Choroid plexus epithelial cell (primary cell): ENCODE measurements around the gene CKAP4.

Experiments
- DNase-seq: peaks from one replicate; pipeline ENCODE4 v3.0.0-alpha.2; 2010; ENCODE audit warnings: low read depth
- H3K4me3 ChIP-seq: 2 replicates; pipeline ENCODE4 v1.5.1; 2011; ENCODE audit warnings: low read depth, mild to moderate bottlenecking, control low read depth, low read length, moderate library complexity
- TF ChIP-seq, protein P1 (sequence below): conservative IDR thresholded peaks from 2 replicates; pipeline ENCODE4 v1.5.1; 2011; ENCODE audit warnings: low read depth, mild to moderate bottlenecking, control low read depth, inconsistent platforms, low read length, moderate library complexity

The CKAP4 gene

DNA sequence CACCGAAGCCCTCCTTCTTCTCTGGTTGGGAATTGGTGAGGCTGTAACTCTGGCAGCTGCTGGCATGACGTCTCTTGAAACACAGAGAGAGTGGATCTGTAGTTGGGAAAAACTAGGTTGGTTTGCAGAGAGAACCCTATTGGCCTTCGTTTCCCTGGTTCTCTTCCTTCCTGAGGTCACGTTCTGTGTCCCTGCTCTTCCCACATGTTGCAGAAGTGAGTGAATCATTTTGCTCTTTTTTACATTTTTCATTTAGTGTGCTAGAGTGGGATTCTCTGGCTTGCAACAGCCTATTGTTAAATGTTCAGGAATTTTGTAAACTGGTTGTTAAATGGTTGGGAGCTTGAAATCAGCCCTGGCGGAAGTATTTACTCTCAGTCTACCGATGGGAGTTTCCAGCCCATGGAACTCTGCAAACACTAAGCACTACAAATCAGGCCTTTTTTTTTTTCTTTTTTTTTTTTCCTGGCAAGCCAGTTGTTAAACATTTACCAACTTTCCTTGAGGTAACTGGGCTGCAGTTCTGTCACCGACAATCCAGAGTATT, 26.8 kb upstream of the CKAP4 start:
- H3K4me3 ChIP-seq: no peak overlapping the region
- TF ChIP-seq, protein P1, sequence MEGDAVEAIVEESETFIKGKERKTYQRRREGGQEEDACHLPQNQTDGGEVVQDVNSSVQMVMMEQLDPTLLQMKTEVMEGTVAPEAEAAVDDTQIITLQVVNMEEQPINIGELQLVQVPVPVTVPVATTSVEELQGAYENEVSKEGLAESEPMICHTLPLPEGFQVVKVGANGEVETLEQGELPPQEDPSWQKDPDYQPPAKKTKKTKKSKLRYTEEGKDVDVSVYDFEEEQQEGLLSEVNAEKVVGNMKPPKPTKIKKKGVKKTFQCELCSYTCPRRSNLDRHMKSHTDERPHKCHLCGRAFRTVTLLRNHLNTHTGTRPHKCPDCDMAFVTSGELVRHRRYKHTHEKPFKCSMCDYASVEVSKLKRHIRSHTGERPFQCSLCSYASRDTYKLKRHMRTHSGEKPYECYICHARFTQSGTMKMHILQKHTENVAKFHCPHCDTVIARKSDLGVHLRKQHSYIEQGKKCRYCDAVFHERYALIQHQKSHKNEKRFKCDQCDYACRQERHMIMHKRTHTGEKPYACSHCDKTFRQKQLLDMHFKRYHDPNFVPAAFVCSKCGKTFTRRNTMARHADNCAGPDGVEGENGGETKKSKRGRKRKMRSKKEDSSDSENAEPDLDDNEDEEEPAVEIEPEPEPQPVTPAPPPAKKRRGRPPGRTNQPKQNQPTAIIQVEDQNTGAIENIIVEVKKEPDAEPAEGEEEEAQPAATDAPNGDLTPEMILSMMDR: no peak
- no peak for DNase-seq

DNA sequence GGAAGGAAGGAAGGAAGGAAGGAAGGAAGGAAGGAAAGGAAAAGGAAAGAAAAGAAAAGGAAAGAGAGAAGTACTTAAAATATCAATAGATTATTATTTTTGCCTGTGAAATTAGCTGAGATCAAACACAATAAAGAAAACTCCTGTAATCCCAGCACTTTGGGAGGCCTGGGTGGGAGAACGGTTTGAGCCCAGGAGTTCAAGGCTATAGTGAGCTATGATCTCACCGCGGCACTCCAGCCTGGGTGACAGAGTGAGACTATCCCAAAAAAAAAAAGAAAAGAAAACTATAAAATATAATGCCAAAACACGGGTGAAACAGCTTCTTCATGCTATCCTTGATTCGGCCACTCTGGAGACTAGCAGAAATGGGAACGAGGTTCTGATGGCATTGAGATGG, 26.2 kb upstream of the CKAP4 start:
- no peak for DNase-seq
- H3K4me3 ChIP-seq: no peak overlapping the region
- TF ChIP-seq, protein P1: no peak

DNA sequence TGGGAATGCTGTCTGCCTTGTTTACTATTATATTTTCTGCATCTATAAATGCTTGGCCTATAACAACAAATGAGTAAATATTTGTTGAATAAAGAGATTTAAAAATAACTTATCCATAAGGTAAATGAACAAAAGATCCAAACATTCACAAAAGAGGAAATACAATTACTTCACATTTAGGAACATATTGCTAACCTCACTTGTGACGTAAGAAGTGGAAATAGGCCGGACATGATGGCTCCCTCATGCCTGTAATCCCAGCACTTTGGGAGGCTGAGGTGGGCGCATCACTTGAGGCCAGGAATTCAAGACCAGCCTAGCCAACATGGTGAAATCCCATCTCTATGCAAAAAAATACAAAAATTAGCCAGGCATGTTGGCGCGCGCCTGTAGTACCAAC, 25.7 kb upstream of the CKAP4 start:
- TF ChIP-seq, protein P1: no peak
- DNase-seq: no peak
- no peak overlapping the region for H3K4me3 ChIP-seq

DNA sequence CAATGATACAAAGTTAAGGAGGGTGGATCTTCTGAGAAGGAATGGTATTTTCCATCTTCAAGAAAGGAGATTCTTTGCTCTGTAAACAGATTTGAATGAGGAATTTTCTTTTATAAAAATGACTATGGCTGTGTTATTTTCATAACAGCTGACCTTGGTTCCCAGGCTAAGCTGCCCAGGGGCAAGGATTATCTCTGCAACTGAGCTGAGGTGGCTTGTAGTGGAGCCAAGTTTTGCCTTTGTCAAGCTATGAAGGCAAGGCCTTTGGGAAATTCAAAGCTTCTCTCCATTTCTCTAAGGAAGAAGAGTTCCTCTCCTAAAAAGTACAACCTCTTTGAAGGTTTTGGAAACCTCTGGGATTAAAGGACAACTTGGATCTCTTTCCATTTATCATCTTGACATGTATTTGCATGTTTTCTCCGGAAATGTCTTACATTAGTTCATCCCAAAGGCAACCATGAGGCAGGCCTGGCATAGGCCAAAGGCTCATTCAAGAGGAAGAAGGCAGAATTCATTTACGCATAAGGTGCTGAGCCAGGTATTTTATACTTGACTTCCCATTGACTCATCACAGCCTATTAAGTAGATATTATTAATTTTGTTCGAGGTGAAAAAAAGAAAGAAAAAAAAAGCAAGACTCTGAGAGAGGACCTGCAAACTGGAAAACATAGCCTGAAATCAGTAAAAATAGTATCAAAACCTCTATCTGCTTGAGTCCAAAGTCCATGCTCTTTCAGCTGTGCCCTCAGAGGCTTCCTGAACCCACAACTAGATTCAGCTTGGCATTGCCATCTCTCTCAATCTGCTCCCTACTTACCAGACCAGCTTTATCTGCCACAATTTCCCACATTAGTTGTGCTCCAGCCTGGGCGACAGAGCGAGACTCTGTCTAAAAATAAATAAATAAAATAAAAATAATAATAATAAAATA, 24.0 kb upstream of the CKAP4 start:
- TF ChIP-seq, protein P1: no peak
- no peak overlapping the region for H3K4me3 ChIP-seq
- no peak for DNase-seq

DNA sequence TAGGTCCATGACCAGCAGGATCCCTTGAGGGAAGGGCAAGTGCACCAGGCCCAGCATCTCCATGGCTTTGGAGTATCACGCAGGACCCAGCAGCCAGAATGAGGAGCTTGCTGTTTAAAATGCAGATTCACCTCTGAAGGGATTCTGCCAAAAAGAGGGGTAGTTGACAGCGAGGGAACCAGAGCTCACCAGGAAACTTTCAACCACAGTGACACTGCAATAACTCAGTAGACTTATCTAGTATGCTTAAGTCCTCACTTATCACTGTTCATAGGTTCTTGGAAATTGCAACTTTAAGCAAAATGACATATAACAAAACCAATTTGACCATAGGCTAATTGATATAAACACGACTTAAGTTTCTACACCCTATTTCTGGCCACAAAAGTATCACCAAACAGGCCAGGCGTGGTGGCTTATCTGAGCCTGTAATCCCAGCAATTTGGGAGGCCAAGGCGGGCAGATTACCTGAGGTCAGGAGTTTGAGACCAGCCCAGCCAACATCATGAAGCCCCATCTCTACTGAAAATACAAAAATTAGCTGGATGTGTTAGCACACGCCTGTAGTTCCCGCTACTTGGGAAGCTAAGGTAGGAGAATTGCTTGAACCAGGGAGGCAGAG, 21.4 kb upstream of the CKAP4 start:
- DNase-seq: no peak
- H3K4me3 ChIP-seq: no peak overlapping the region
- TF ChIP-seq, protein P1: no peak

DNA sequence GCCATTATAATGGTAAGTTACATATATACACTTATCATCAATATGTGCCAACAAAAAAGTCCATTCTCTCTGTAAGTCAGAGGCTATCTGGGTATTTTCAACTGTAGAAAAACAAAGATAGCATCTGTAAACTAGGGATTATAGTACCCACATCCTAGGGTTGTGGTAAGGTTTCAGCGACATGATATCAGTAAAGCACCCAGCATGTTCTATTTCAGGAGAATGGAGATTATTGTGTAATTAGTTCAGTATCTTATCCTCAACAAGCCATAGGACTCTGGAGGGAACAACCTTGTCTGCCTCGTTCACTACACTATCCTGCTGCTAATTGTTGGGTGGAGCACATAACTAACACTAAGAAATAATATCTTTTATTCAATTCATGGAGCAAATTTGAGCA, 19.7 kb upstream of the CKAP4 start:
- no peak overlapping the region for H3K4me3 ChIP-seq
- DNase-seq: no peak
- TF ChIP-seq, protein P1: no peak
